ENCODE measurements around the gene CRYBG1. TPM values are rescaled to one million over a fixed set of nuclear protein-coding genes. Genes with fewer than 3 reads are reported as not detected.

CRYBG1 gene
- total RNA-seq, 3 donors from 2014 or later = 26.6 to 93.0 (median 86.4) TPM

DNA sequence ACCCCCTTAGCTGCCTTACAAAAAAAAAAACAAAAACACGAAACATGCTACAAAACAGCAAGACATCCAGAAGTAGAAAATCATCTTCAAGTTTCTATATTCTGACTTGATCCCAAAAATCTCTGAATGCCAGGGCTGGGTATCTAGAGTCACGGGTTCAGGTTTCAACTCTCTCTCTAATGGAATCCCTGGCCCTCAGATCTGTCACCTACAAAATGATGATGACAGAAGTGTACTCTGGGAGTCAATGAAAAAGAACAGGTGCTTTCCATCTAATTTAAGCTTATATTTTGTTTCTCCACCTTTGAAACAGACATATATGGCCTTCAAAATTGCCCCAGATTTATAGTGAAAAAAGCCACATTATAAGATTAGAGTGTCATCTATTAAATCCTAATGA, 250.5 kb downstream of the CRYBG1 start:
- DNase-seq (no peak), ATAC-seq (no peak)
- TF ChIP-seq, protein P1, sequence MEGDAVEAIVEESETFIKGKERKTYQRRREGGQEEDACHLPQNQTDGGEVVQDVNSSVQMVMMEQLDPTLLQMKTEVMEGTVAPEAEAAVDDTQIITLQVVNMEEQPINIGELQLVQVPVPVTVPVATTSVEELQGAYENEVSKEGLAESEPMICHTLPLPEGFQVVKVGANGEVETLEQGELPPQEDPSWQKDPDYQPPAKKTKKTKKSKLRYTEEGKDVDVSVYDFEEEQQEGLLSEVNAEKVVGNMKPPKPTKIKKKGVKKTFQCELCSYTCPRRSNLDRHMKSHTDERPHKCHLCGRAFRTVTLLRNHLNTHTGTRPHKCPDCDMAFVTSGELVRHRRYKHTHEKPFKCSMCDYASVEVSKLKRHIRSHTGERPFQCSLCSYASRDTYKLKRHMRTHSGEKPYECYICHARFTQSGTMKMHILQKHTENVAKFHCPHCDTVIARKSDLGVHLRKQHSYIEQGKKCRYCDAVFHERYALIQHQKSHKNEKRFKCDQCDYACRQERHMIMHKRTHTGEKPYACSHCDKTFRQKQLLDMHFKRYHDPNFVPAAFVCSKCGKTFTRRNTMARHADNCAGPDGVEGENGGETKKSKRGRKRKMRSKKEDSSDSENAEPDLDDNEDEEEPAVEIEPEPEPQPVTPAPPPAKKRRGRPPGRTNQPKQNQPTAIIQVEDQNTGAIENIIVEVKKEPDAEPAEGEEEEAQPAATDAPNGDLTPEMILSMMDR (IDR thresholded peaks at IDR 0.05) = no peak
- no peaks in the 10 kb centered on the region for H3K36me3 ChIP-seq (ENCODE audit: low read depth)
- no peaks in the 10 kb centered on the region for H3K4me1 ChIP-seq (ENCODE audit: low read depth)
- no peaks in the 10 kb centered on the region for H3K9me3 ChIP-seq
- intact Hi-C loops (cut with DNase I, micrococcal nuclease) = no loop called here
- H3K4me3 ChIP-seq = no peak overlapping the region

GRCh38 chr6:106612671-106613416, 252.3 kb downstream of the CRYBG1 start:
- H3K36me3 ChIP-seq (ENCODE audit: low read depth) = no peaks in the 10 kb centered on the region
- H3K4me3 ChIP-seq = no peak overlapping the region
- H3K4me1 ChIP-seq (ENCODE audit: low read depth) = no peaks in the 10 kb centered on the region
- H3K9me3 ChIP-seq = no peaks in the 10 kb centered on the region
- no peak for DNase-seq
- intact Hi-C loops (cut with DNase I, micrococcal nuclease) = no loop called here
- TF ChIP-seq, protein P1 (IDR thresholded peaks at IDR 0.05) = no peak
- ATAC-seq = no peak

- TF ChIP-seq, protein P1 (IDR thresholded peaks at IDR 0.05) = no peak
- ATAC-seq = no peak
- H3K9me3 ChIP-seq = no peaks in the 10 kb centered on the region
- no peak overlapping the region for H3K4me3 ChIP-seq
- intact Hi-C loops (cut with DNase I, micrococcal nuclease) = no loop called here
- no peaks in the 10 kb centered on the region for H3K36me3 ChIP-seq (ENCODE audit: low read depth)
- no peaks in the 10 kb centered on the region for H3K4me1 ChIP-seq (ENCODE audit: low read depth)
- DNase-seq = no peak
Observed at GRCh38 chr6:106613590-106613989, 253.1 kb downstream of the CRYBG1 start.

- H3K4me1 ChIP-seq (ENCODE audit: low read depth) = no peaks in the 10 kb centered on the region
- TF ChIP-seq, protein P1 (IDR thresholded peaks at IDR 0.05) = no peak
- DNase-seq = no peak
- H3K36me3 ChIP-seq (ENCODE audit: low read depth) = no peaks in the 10 kb centered on the region
- no peak overlapping the region for H3K4me3 ChIP-seq
- intact Hi-C loops (cut with DNase I, micrococcal nuclease) = no loop called here
- ATAC-seq = no peak
- no peaks in the 10 kb centered on the region for H3K9me3 ChIP-seq
Observed at GRCh38 chr6:106614166-106614565, 253.6 kb downstream of the CRYBG1 start.

GRCh38 chr6:106614592-106615257, 254.2 kb downstream of the CRYBG1 start:
- no peaks in the 10 kb centered on the region for H3K9me3 ChIP-seq
- TF ChIP-seq, protein P1 (IDR thresholded peaks at IDR 0.05) = no peak
- H3K36me3 ChIP-seq (ENCODE audit: low read depth) = no peaks in the 10 kb centered on the region
- DNase-seq (no peak), ATAC-seq (no peak)
- intact Hi-C loops (cut with DNase I, micrococcal nuclease) = no loop called here
- H3K4me3 ChIP-seq = no peak overlapping the region
- no peaks in the 10 kb centered on the region for H3K4me1 ChIP-seq (ENCODE audit: low read depth)

Data from mucosa of descending colon (tissue), 3 donors.